Neuronal stem cell (in vitro differentiated cells): ENCODE results near the gene SLC13A4. TPM values are rescaled to one million over a fixed set of nuclear protein-coding genes. Genes with fewer than 3 reads are reported as not detected.
A peak's percentile ranks its signal among the peaks of the same experiment; 100 is the strongest.
"Not testable (repeated sequence)": the region's sequence is repeated elsewhere in the genome, so short reads cannot be mapped to it uniquely, and the experiment has no call there.

Source experiments
- DNase-seq: peaks from one replicate; pipeline ENCODE4 v3.0.0-alpha.2; 2013; ENCODE audit warnings: low spot score
- H2AFZ ChIP-seq: one replicate; pipeline ENCODE4 v1.6.1; 2013; ENCODE audit warnings: mild to moderate bottlenecking, low read length, inconsistent platforms
- H2AK5ac ChIP-seq: 2 replicates; pipeline ENCODE4 v1.6.1; 2013; ENCODE audit warnings: low read depth, mild to moderate bottlenecking, inconsistent platforms, low read length, moderate library complexity, mixed read lengths
- H2BK120ac ChIP-seq: 2 replicates; pipeline ENCODE4 v1.6.1; 2013; ENCODE audit warnings: low read depth, mild to moderate bottlenecking, inconsistent platforms, low read length, moderate library complexity, mixed read lengths
- H2BK12ac ChIP-seq: one replicate; pipeline ENCODE4 v1.6.1; 2013; ENCODE audit warnings: low read length, inconsistent platforms
- H2BK15ac ChIP-seq: 2 replicates; pipeline ENCODE4 v1.6.1; 2013; ENCODE audit warnings: mild to moderate bottlenecking, low read length, inconsistent platforms, mixed read lengths
- H2BK5ac ChIP-seq: one replicate; pipeline ENCODE4 v1.6.1; 2013; ENCODE audit warnings: inconsistent platforms, mild to moderate bottlenecking, low read length, moderate library complexity
- H3K14ac ChIP-seq: one replicate; pipeline ENCODE4 v1.6.1; 2013; ENCODE audit warnings: low read length, inconsistent platforms
- H3K18ac ChIP-seq: 2 replicates; pipeline ENCODE4 v1.6.1; 2013; ENCODE audit warnings: low read length, inconsistent platforms
- H3K23ac ChIP-seq: 2 replicates; pipeline ENCODE4 v1.6.1; 2013; ENCODE audit warnings: low read depth, mild to moderate bottlenecking, mixed read lengths, low read length, inconsistent platforms; ENCODE audit not compliant: poor library complexity
- H3K27ac ChIP-seq: replicated peaks from 3 replicates; pipeline ENCODE4 v1.5.1; 2013; ENCODE audit warnings: low read length, inconsistent platforms
- H3K27me3 ChIP-seq, 3 experiments: 2 replicates each; pipeline ENCODE4 v1.6.1; 2013; ENCODE audit warnings: low read length in 3 of 3, mild to moderate bottlenecking in 2 of 3, inconsistent platforms in 1 of 3, low read depth in 1 of 3, mixed read lengths in 1 of 3, moderate library complexity in 1 of 3; ENCODE audit not compliant: control insufficient read depth in 3 of 3, insufficient read depth in 3 of 3
- H3K36me3 ChIP-seq, 2 donors: replicated peaks in 1 of 2; 2 replicates each; pipeline ENCODE4 v1.6.1; 2013; ENCODE audit warnings: low read length in 2 of 2; ENCODE audit not compliant: control insufficient read depth in 2 of 2, insufficient read depth in 2 of 2
- H3K4ac ChIP-seq: 2 replicates; pipeline ENCODE4 v1.6.1; 2013; ENCODE audit warnings: inconsistent platforms, mild to moderate bottlenecking, low read length, moderate library complexity
- H3K4me1 ChIP-seq, 2 donors: 1 replicate in 1 of 2; 2 replicates in 1 of 2; pipeline ENCODE4 v1.6.1; 2013; ENCODE audit warnings: low read length in 2 of 2, low read depth in 1 of 2; ENCODE audit not compliant: control insufficient read depth in 2 of 2, insufficient read depth in 1 of 2
- H3K4me2 ChIP-seq: one replicate; pipeline ENCODE4 v1.6.1; 2013; ENCODE audit warnings: mild to moderate bottlenecking, low read length, inconsistent platforms; ENCODE audit not compliant: insufficient read depth, poor library complexity, severe bottlenecking
- H3K4me3 ChIP-seq, 2 donors: 2 replicates each; pipeline ENCODE4 v1.5.1; 2013; ENCODE audit warnings: low read length in 2 of 2, mild to moderate bottlenecking in 2 of 2, inconsistent platforms in 1 of 2, moderate library complexity in 1 of 2
- H3K79me1 ChIP-seq: one replicate; pipeline ENCODE4 v1.6.1; 2013; ENCODE audit warnings: low read depth, mild to moderate bottlenecking, inconsistent platforms, low read length, moderate library complexity
- H3K9ac ChIP-seq: one replicate; pipeline ENCODE4 v1.6.1; 2013; ENCODE audit warnings: mild to moderate bottlenecking, low read depth, low read length, inconsistent platforms; ENCODE audit not compliant: poor library complexity
- H3K9me3 ChIP-seq, 2 donors: replicated peaks in 1 of 2; 2 replicates each; pipeline versions ENCODE3 to v1.6.1; 2013; ENCODE audit warnings: low read length in 2 of 2, mild to moderate bottlenecking in 2 of 2, inconsistent platforms in 1 of 2, low read depth in 1 of 2, mixed read lengths in 1 of 2, moderate library complexity in 1 of 2; ENCODE audit not compliant: control insufficient read depth in 2 of 2, insufficient read depth in 1 of 2
- H4K8ac ChIP-seq: one replicate; pipeline ENCODE4 v1.6.1; 2013; ENCODE audit warnings: low read depth, mild to moderate bottlenecking, inconsistent platforms, low read length, moderate library complexity
- H4K91ac ChIP-seq: one replicate; pipeline ENCODE4 v1.6.1; 2013; ENCODE audit warnings: low read length, low read depth, mild to moderate bottlenecking, inconsistent platforms; ENCODE audit not compliant: poor library complexity
- WGBS, 2 donors: extraction: QIAGEN DNeasy Blood & Tissue Kit; methylation state at CpG; one replicate each; pipeline ENCODE4 v1.1.7; 2013; ENCODE audit warnings: missing lambda C conversion rate in 2 of 2, mixed read lengths in 1 of 2; ENCODE audit not compliant: insufficient read length in 2 of 2, insufficient replicate concordance in 1 of 2; ENCODE audit errors: extremely low coverage in 2 of 2; 5-methylcytosine and 5-hydroxymethylcytosine counted together
- polyA plus RNA-seq, 2 experiments: library from polyadenylated mRNA; stranded (reverse); fragments of 200-250 nt; gene quantifications; one replicate each; pipeline ENCODE4 v1.2.3, GENCODE V29; 2013

SLC13A4 gene, protein sequence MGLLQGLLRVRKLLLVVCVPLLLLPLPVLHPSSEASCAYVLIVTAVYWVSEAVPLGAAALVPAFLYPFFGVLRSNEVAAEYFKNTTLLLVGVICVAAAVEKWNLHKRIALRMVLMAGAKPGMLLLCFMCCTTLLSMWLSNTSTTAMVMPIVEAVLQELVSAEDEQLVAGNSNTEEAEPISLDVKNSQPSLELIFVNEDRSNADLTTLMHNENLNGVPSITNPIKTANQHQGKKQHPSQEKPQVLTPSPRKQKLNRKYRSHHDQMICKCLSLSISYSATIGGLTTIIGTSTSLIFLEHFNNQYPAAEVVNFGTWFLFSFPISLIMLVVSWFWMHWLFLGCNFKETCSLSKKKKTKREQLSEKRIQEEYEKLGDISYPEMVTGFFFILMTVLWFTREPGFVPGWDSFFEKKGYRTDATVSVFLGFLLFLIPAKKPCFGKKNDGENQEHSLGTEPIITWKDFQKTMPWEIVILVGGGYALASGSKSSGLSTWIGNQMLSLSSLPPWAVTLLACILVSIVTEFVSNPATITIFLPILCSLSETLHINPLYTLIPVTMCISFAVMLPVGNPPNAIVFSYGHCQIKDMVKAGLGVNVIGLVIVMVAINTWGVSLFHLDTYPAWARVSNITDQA
- 5.0 TPM for polyA plus RNA-seq (2013, experiment 1 of 2)
- polyA plus RNA-seq (2013, experiment 2 of 2): 4.6 TPM

- peak; percentile 52 for DNase-seq
- peak within 1 kb of the TSS; percentile 83 for H3K14ac ChIP-seq
- H3K79me1 ChIP-seq: no peaks in the 10 kb centered on the region
- H3K18ac ChIP-seq: peak within 1 kb of the TSS; percentile 68
- H3K9ac ChIP-seq: no peak within 1 kb of the TSS
- WGBS, 2 donors: no CpG with 5 or more reads among the region's 11 CpGs
- H3K4me1 ChIP-seq: peaks cover 0 to 3% of the 10 kb centered on the region in 2 donors
- H3K9me3 ChIP-seq: no peaks in the 10 kb centered on the region
- H2BK12ac ChIP-seq: peak within 1 kb of the TSS; percentile 36
- H4K91ac ChIP-seq: no peak within 1 kb of the TSS
- peaks cover 0 to 11% (median 0%) of the 10 kb centered on the region in 3 experiments for H3K27me3 ChIP-seq
- peak within 1 kb of the TSS; percentile 35 for H3K4me2 ChIP-seq
- no peaks in the 10 kb centered on the region for H3K36me3 ChIP-seq
- H2BK15ac ChIP-seq: no peak within 1 kb of the TSS
- no peak within 1 kb of the TSS for H3K4ac ChIP-seq
- no peak within 1 kb of the TSS for H2BK120ac ChIP-seq
- no peak within 1 kb of the TSS for H2BK5ac ChIP-seq
- peak within 1 kb of the TSS; percentile 64 for H2AFZ ChIP-seq
- H4K8ac ChIP-seq: no peak within 1 kb of the TSS
- H3K23ac ChIP-seq: no peak within 1 kb of the TSS
- H3K27ac ChIP-seq: no peak within 1 kb of the TSS
- peak within 1 kb of the TSS; percentile 59 for H2AK5ac ChIP-seq
- H3K4me3 ChIP-seq: no peak within 1 kb of the TSS
These were observed at the start of gene SLC13A4 for GRCh38 chr7:135728136-135728669. Gene SLC13A4 (minus strand): TSS chr7:135728186. CDS start chr7:135727496, 690 bp downstream.

DNA sequence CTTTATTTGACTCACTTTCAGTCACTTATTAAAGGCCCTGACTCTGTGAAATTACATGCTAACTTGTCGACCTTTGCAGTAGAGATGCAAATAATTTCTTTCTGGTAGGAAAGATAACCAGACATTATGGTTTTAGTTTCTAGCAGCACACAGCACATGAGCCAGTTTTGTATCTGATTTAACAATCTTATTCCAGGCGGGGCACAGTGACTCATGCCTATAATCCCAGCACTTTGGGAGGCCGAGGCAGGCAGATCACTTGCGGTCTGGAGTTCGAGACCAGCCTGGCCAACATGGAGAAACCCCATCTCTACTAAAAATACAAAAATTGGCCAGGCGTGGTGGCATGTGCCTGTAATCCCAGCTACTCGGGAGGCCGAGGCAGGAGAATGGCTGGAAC is 47.9 kb upstream of the SLC13A4 start:
- H2AK5ac ChIP-seq, H3K27ac ChIP-seq, H4K8ac ChIP-seq, DNase-seq, H2BK12ac ChIP-seq, H3K23ac ChIP-seq, H3K4me3 ChIP-seq, H3K79me1 ChIP-seq, H3K9ac ChIP-seq, H2AFZ ChIP-seq, H3K9me3 ChIP-seq, H2BK120ac ChIP-seq, H3K18ac ChIP-seq, H3K4me1 ChIP-seq, H3K4me2 ChIP-seq, H3K36me3 ChIP-seq, H3K14ac ChIP-seq, H3K27me3 ChIP-seq, H3K4ac ChIP-seq, H4K91ac ChIP-seq, H2BK15ac ChIP-seq, H2BK5ac ChIP-seq: not testable (repeated sequence)
- no CpG with 5 or more reads among the region's 8 CpGs for WGBS, 2 donors

- Histone ChIP-seq H3K4me3 (no peak overlapping the region), H3K9ac (no peak overlapping the region), H3K18ac (no peak overlapping the region), H3K4me2 (no peak overlapping the region), H3K9me3 (peaks cover 3 to 5% of the 10 kb centered on the region in 2 donors), H4K91ac (no peak overlapping the region), H2BK15ac (no peak overlapping the region), H3K27me3 (no peaks in the 10 kb centered on the region), H2BK5ac (no peak overlapping the region), H2BK12ac (no peak overlapping the region), H3K79me1 (no peaks in the 10 kb centered on the region), H2AK5ac (no peak overlapping the region), H3K4me1 (peaks cover 2 to 8% of the 10 kb centered on the region in 2 donors), H4K8ac (no peak overlapping the region), H3K14ac (no peak overlapping the region), H3K36me3 (no peaks in the 10 kb centered on the region), H3K4ac (no peak overlapping the region), H2AFZ (no peak overlapping the region), H3K27ac (no peak overlapping the region), H2BK120ac (no peak overlapping the region), H3K23ac (no peak overlapping the region)
- no CpG with 5 or more reads among the region's 2 CpGs for WGBS, 2 donors
- no peak for DNase-seq
These were observed 47.2 kb upstream of the SLC13A4 start for GRCh38 chr7:135775230-135775629.

- Histone ChIP-seq H3K18ac (no peak overlapping the region), H3K4me2 (no peak overlapping the region), H2BK12ac (no peak overlapping the region), H3K4me3 (no peak overlapping the region), H4K8ac (no peak overlapping the region), H2BK120ac (no peak overlapping the region), H3K4me1 (peaks cover 2 to 8% of the 10 kb centered on the region in 2 donors), H3K23ac (no peak overlapping the region), H3K27me3 (no peaks in the 10 kb centered on the region), H3K27ac (no peak overlapping the region), H3K14ac (no peak overlapping the region), H3K4ac (no peak overlapping the region), H2BK5ac (no peak overlapping the region), H3K9ac (no peak overlapping the region), H3K36me3 (no peaks in the 10 kb centered on the region), H2AFZ (no peak overlapping the region), H2AK5ac (no peak overlapping the region), H4K91ac (no peak overlapping the region), H3K79me1 (no peaks in the 10 kb centered on the region), H3K9me3 (peaks cover 3 to 5% of the 10 kb centered on the region in 2 donors), H2BK15ac (no peak overlapping the region)
- no peak for DNase-seq
- WGBS, 2 donors: no CpG with 5 or more reads among the region's 4 CpGs
These were observed 46.3 kb upstream of the SLC13A4 start for GRCh38 chr7:135774284-135774683.
